Activated B cell treated with CpG ODN at 0.5 μM for 24 hours (primary cell): ENCODE data around the gene CDC27. TPM values are rescaled to one million over a fixed set of nuclear protein-coding genes. Genes with fewer than 3 reads are reported as not detected.

Experiments
- ATAC-seq: fragments of 200-7000 bp; cut with Tn5 transposase; one replicate; pipeline ENCODE4 v1.10.0; 2021; ENCODE audit warnings: low read depth, mild to moderate bottlenecking, moderate library complexity
- CTCF ChIA-PET: fragments of 350-600 bp; sonication (Branson Sonifier 250); formaldehyde crosslinking; loops from one replicate; lab custom pipeline; 2021; ENCODE audit warnings: antibody characterized with exemption; lab: Charles Lee
- POLR2A ChIA-PET: fragments of 350-600 bp; sonication (Branson Sonifier 250); formaldehyde crosslinking; loops from one replicate; lab custom pipeline; 2021; ENCODE audit warnings: antibody characterized with exemption; lab: Charles Lee
- DNase-seq: peaks from one replicate; pipeline ENCODE4 v3.0.0; 2022
- H3K27ac Mint-ChIP-seq: one replicate; pipeline ENCODE4 v1.8.0; 2020; ENCODE audit warnings: mixed read lengths
- H3K27me3 Mint-ChIP-seq: one replicate; pipeline ENCODE4 v1.8.0; 2021; ENCODE audit warnings: mixed read lengths
- H3K36me3 Mint-ChIP-seq: one replicate; pipeline ENCODE4 v1.8.0; 2021; ENCODE audit warnings: low read depth, mixed read lengths
- H3K4me1 Mint-ChIP-seq: one replicate; pipeline ENCODE4 v1.8.0; 2021; ENCODE audit warnings: mixed read lengths
- H3K4me3 Mint-ChIP-seq: one replicate; pipeline ENCODE4 v1.8.0; 2020; ENCODE audit warnings: mild to moderate bottlenecking, mixed read lengths
- H3K9me3 Mint-ChIP-seq: one replicate; pipeline ENCODE4 v1.8.0; 2020; ENCODE audit warnings: mixed read lengths
- CTCF ChIP-seq: fragments of 200-600 bp; IDR thresholded peaks from one replicate; pipeline ENCODE4 v1.8.0; 2022; ENCODE audit warnings: antibody characterized with exemption, mild to moderate bottlenecking
- intact Hi-C: fragments of 100-400 bp; cut with micrococcal nuclease; formaldehyde crosslinking; loops from one replicate; pipeline ENCODE4 v1.15.1; 2024
- total RNA-seq: library from RNA; stranded (reverse); gene quantifications from 2 replicates; pipeline ENCODE4 v1.2.3, GENCODE V29; 2022

Gene CDC27
- total RNA-seq, 1 donor from 2014 or later, result 72.5 TPM

GRCh38 chr17:47199627-47200324 lies 10.7 kb upstream of the CDC27 start:
- DNase-seq, result no peak
- Mint-ChIP-seq H3K27ac (peak overlapping the region; percentile 99), H3K4me1 (peaks cover 40% of the 10 kb centered on the region), H3K36me3 (no peaks in the 10 kb centered on the region), H3K27me3 (no peaks in the 10 kb centered on the region), H3K4me3 (peak overlapping the region; percentile 62), H3K9me3 (no peaks in the 10 kb centered on the region)
- ChIA-PET CTCF (interaction anchor here (0.7 to 1.2 kb wide), 3 partner anchors 21 to 465 kb away, joined by 3 to 5 read pairs (median 4); no protein-coding TSS in a partner anchor), POLR2A (interaction anchor here (0.6 to 4.3 kb wide), 12 partner anchors 9 to 293 kb away, joined by 3 to 47 read pairs (median 4); partner anchors contain the start of genes CDC27, EFCAB13 and MYL4)
- TF ChIP-seq CTCF, result no peak
- peak; percentile 73 for ATAC-seq
- intact Hi-C loops, result loop anchor here (1.0 to 10.0 kb wide), 2 partner anchors 10 to 1995 kb away; partner anchors contain the start of gene CDC27

- POLR2A ChIA-PET, result interaction anchor here (4.3 kb wide), 1 partner anchor 8 kb away, joined by 47 read pairs; the partner anchor contains the start of gene CDC27
- DNase-seq (no peak), ATAC-seq (no peak)
- Mint-ChIP-seq H3K4me1 (peaks cover 32% of the 10 kb centered on the region), H3K36me3 (no peaks in the 10 kb centered on the region), H3K4me3 (no peak overlapping the region), H3K9me3 (no peaks in the 10 kb centered on the region), H3K27me3 (no peaks in the 10 kb centered on the region), H3K27ac (no peak overlapping the region)
- intact Hi-C loops, result no loop called here
- CTCF ChIA-PET, result interaction anchor here (1.2 kb wide), 1 partner anchor 9 kb away, joined by 3 read pairs; the partner anchor contains the start of gene CDC27
- no peak for TF ChIP-seq CTCF
Measured at GRCh38 chr17:47197821-47198220, 8.7 kb upstream of the CDC27 start.

- Mint-ChIP-seq H3K27ac (no peak overlapping the region), H3K36me3 (peaks cover 2% of the 10 kb centered on the region), H3K27me3 (no peaks in the 10 kb centered on the region), H3K4me1 (peaks cover 30% of the 10 kb centered on the region), H3K9me3 (no peaks in the 10 kb centered on the region), H3K4me3 (no peak overlapping the region)
- ChIA-PET POLR2A (interaction anchor here (1.1 kb wide), 1 partner anchor 11 kb away, joined by 3 read pairs; no protein-coding TSS in a partner anchor), CTCF (no interaction called here)
- ATAC-seq, result no peak
- TF ChIP-seq CTCF, result no peak
- no peak for DNase-seq
- intact Hi-C loops, result no loop called here
Measured at GRCh38 chr17:47193931-47194511, 4.9 kb upstream of the CDC27 start.

- Mint-ChIP-seq H3K4me1 (peaks cover 35% of the 10 kb centered on the region), H3K4me3 (no peak overlapping the region), H3K9me3 (no peaks in the 10 kb centered on the region), H3K27me3 (no peaks in the 10 kb centered on the region), H3K36me3 (peaks cover 9% of the 10 kb centered on the region), H3K27ac (peak overlapping the region; percentile 30)
- ATAC-seq, result no peak
- CTCF ChIA-PET, result no interaction called here
- POLR2A ChIA-PET, result no interaction called here
- DNase-seq, result no peak
- TF ChIP-seq CTCF, result no peak
- intact Hi-C loops, result no loop called here
Measured at GRCh38 chr17:47192554-47192953, 3.5 kb upstream of the CDC27 start.

GRCh38 chr17:47190770-47191169 lies 1.7 kb upstream of the CDC27 start:
- TF ChIP-seq CTCF, result no peak
- H3K27ac Mint-ChIP-seq, result no peak overlapping the region
- no peaks in the 10 kb centered on the region for H3K27me3 Mint-ChIP-seq
- peaks cover 48% of the 10 kb centered on the region for H3K4me1 Mint-ChIP-seq
- peaks cover 13% of the 10 kb centered on the region for H3K36me3 Mint-ChIP-seq
- intact Hi-C loops, result no loop called here
- no peaks in the 10 kb centered on the region for H3K9me3 Mint-ChIP-seq
- DNase-seq (no peak), ATAC-seq (no peak)
- ChIA-PET POLR2A (interaction anchor here (1.2 to 3.6 kb wide), 4 partner anchors 9 to 133 kb away, joined by 3 to 50 read pairs (median 32); partner anchors contain the start of gene EFCAB13), CTCF (interaction anchor here (1.1 kb wide), 1 partner anchor 13 kb away, joined by 3 read pairs; no protein-coding TSS in a partner anchor)
- H3K4me3 Mint-ChIP-seq, result no peak overlapping the region
